ENCODE measurements around the gene POU6F2.

DNA sequence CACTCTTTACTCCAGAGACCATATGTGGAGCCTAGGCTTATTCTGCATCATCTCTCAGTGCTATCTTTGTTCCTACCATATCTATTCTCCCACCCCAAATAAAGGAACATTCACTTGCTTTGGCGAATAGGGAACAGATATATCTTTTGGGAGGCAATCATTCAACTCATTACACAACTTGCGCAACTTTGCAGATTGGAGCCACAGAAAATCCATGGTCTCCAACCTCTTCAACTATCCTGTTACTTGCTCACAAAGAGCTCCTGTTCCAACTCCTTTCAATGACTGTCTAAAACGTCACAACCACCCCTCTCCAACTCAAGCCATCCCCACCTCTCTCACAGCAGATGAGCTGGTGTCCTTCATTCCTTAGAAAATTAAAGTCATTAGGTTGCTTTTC lies 203.7 kb downstream of the POU6F2 start:
- TF ChIP-seq CTCF (IDR thresholded peaks at IDR 0.05) (no peak), POLR2A (IDR thresholded peaks at IDR 0.05) (no peak)
